Measurements from ENCODE around the gene C9orf50.
"Not testable (repeated sequence)": the region's sequence is repeated elsewhere in the genome, so short reads cannot be mapped to it uniquely, and the experiment has no call there.

C9orf50 gene, protein sequence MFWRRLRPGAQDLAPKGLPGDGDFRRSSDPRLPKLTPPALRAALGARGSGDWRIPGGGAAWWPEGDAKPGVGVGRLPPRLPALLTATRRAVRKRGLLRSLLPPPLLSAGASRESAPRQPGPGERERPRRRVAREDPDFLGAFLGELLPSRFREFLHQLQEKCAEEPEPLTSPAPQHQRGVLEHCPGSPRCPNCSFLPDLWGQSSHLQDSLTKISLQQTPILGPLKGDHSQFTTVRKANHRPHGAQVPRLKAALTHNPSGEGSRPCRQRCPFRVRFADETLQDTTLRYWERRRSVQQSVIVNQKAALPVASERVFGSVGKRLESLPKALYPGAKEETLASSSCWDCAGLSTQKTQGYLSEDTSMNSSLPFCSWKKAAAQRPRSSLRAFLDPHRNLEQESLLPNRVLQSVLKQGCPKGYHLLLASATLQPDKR

DNA sequence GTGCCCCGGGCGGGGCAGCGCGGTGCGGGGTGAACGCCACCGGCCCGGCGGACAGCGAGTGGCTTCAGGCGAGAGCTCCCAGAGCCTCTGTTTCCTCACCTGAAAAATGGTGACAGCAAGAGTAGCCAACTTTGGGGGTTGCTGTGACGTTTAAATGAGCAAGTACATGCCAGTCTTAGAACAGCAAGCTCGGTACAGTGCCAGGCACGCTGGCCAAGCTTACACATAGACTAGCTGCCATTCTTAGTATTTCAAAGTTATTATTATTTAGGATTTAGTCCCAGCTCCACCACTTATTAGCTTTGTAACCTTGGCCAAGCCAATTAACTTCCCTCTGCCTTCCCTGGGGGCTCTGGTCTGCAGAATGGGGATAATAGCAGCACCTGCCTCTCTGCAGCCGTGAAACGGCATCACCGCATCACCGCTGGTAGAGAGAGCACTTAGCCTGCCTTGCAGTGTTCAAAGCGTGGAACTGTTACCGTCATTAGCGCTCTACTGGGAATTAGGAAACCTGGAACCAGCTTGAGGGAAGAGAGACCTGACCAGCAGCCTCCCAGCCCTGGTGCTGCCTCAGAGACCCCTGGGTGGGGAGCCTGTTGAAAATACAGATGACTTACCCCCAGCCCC, at the start of gene C9orf50:
Gene C9orf50 (minus strand): TSS at position 433 of the 627 bp plus-strand sequence. CDS start 527 bp downstream, outside the sequence.
- no peak for DNase-seq (ENCODE audit: low spot score)

DNA sequence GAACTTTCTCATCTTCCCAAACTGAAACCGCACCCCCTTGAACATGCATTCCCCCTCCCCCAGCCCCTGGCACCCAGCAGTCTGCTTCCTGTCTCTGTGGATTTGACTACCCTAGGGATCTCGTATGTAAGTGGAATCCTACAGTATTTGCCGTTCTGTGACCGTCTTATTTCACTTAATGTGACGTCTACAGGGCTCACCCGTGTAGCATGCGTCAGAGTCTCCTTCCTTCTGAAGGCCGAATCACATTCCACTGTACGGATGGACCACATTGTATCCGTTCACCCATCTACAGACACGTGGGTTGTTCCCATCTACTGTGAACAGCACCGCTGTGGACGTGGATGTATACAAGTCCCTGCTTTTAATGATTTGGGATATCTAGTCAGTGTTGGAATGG, 49.0 kb upstream of the C9orf50 start:
- DNase-seq (ENCODE audit: low spot score), result no peak

DNA sequence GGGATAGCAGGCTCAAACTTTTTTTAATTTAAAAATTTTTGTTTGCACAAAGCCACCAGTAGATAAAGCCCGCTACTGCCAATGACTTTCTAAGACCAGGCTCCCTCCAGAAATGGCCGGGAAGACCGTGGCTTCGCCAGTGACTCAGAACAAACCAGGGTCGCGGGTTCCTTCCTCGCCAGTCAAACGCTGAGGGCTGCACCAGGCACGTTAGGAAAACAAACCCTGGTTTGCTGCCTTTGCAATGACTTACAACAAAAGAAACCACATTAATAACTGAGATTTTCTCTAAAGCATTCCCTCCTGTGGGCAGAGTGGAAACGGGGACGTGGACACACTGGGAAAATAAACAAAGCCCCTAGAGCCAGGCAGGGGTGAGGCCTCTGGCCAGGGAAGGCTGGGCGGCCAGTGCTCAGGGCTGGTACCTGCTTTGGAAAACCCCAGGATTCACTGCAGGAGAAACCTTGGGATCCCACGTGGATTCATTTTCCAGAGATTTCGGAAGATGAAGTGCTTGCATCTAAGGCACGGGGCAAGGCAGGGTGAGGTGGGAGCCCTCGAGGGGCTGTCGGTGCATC, 48.3 kb upstream of the C9orf50 start:
- no peak for DNase-seq (ENCODE audit: low spot score)

DNA sequence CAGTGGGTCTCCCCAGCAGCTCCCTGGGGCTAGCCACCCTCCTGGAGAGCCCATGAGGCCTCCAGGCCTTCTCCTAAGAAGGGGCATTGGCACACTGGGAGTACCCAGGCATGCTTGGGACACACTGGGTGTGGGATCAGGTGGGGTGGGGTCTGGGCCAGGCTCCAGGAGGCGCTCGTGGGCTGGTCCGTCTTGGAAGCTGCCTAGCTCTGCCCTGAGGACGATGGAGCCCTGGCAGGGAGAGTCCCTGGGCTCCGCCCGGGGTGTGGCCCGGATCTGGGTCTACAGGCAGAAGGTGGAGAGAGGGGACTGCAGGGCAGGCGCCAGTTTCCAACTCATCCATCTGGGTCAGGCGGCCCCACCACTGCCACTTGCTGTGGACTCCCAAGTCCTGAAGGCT, 46.9 kb upstream of the C9orf50 start:
- DNase-seq (ENCODE audit: low spot score), result no peak

DNA sequence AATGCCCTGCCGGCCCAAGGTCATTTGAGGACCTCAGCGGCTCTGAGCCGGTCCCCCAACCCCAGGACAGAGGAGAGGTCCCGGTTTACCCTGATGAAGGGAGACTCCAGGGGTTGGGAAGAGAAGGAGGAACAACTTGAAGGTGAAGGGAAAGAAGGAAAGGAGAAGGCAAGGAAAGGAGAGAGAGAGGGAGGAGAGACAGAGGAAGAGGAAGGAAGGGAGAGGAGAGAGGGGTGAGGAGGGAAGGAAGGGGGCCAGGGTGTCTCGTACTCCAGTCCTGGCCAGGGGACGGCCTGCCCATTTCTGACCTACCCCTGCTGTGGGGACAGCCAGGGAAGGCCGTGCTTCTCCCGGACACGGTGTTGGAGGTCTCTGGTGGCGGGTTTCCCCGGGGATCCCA, 46.5 kb upstream of the C9orf50 start:
- no peak for DNase-seq (ENCODE audit: low spot score)

DNA sequence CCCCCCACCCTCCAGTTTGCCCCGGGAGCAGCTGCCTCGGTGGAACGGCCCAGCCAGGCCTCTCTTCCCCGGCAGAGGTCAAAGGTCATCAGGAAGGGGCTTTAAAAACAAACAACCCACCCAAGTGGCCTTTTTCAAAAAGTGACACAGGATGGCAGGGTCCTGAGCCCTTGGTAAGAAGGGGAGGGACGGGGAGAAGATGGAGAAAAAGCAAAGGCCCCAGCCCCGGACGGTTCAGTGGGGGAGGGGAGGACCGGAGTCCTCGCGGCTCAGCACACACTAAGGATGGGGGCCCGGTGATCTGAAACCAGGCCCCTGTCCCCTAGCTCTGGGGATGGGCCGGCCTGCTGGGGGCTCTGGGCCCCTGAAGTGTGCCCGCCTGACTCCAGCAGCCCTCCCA, 45.7 kb upstream of the C9orf50 start:
- no peak for DNase-seq (ENCODE audit: low spot score)

DNA sequence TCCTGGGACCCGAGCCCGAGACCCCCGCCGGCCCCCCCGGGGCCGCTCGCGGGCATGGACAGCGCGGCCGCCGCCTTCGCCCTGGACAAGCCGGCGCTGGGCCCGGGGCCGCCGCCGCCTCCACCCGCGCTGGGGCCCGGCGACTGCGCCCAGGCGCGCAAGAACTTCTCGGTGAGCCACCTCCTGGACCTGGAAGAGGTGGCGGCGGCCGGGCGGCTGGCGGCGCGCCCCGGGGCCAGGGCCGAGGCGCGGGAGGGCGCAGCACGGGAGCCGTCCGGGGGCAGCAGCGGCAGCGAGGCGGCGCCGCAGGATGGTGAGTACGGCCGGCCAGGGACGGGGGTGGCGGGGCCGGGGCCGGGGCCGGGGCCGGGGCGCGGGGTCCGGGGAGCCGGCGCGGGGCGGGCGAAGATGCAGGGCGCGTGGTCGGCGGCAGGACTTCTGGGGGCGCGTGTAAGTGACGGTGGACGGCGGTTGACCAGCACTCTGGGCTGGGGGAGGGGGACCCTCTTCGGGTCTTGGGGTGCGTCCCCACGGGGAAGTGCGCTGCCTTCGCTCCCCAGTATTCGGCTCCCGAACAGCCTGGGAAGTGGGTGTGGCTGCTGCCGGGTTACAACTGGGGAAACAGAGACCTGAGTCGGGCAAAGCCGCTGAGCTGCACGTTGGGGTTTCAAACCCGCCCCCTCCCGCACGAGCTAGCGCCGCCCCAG, 45.1 kb upstream of the C9orf50 start:
- DNase-seq (ENCODE audit: low spot score), result no peak

DNA sequence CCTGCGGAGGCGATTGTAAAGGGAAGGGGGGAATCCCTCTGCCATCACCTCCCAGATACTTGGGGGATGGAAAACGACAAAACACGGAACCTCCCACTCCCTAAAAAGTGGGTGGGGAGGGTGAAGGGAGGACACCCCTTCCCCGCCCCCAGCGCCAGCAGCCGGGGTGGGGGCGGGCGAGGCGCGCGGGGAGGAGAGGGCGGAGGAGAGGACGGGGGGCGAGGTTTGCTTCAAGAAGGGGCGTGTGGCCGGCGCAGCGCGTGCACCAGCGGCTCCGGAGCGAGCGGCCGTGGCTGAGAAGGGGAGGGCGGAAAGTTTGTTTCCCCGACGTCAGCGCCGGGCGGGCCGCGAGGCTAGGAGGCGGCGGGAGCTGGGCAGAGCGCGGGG, 44.5 kb upstream of the C9orf50 start, which contains the start of gene PRRX2:
Gene PRRX2 (plus strand): TSS at position 259 of the 387 bp plus-strand sequence. CDS start 221 bp downstream, outside the sequence.
- no peak for DNase-seq (ENCODE audit: low spot score)

DNA sequence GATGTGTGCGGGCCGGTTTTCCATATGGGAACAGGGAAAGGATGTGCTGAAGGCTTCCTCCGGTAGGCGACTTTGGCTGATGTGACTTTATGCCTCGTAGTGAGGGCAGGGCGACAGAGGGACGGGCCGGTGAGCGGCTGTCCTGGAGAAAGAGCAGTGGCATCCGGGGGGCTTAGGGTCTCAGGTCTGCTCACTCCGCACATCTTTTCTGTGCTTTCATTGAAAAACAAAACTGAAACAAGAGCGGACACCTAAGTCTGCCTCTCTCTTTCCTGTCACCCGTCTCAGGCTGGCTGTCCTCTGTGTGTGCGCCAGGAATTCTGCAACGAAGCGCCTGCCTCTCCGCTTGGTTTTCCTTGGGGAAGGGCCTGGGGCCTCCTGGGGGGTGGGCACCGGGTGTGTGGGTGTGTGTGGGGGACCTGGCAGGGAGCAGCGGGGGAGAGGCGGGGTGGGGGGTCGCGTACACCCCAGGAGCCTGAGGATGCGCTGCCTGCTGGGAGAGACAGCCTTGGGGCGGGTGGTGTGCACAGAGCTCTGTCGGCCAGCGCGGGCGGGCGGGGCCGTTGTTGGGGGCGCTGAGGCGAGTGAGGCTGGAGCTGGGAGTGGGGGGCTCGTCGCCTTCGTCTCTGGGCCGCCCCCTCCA, 44.0 kb upstream of the C9orf50 start:
- DNase-seq (ENCODE audit: low spot score), result no peak

DNA sequence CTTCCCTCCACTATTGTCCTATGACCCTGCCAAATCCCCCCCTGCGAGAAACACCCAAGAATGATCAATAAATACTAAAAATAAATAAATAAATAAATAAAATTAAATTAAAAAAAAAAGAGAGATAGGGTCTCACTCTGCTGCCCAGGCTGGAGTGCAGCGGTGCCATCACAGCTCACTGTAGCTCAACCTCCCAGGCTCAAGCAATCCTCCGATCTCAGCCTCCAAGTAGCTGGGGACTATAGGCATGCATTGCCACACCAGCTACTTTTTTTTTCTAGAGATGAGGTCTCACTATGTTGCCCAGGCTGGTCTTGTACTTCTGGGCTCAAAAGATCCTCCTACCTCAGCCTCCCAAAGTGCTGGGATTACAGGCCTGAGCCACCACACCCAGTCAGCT, 41.3 kb upstream of the C9orf50 start:
- not testable (repeated sequence) for DNase-seq (ENCODE audit: low spot score)

DNA sequence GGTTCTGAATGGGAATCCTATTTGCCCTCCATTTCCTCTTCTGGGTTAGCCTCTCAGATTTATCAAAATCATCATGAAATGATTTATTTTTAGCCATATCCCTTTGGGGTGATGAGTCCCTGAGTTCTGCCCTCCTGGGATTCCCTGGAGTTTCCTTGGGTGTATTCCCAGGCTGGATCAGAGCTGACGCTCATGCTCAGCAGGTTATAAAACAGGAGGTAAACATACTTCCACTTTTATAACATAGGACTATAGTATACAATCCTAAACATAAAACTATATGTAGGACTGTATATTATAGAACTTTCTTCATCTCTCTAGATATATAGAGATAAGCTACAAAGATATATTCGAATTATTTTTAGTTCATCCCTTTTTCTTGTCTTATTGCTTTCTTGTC, 40.1 kb upstream of the C9orf50 start:
- no peak for DNase-seq (ENCODE audit: low spot score)

DNA sequence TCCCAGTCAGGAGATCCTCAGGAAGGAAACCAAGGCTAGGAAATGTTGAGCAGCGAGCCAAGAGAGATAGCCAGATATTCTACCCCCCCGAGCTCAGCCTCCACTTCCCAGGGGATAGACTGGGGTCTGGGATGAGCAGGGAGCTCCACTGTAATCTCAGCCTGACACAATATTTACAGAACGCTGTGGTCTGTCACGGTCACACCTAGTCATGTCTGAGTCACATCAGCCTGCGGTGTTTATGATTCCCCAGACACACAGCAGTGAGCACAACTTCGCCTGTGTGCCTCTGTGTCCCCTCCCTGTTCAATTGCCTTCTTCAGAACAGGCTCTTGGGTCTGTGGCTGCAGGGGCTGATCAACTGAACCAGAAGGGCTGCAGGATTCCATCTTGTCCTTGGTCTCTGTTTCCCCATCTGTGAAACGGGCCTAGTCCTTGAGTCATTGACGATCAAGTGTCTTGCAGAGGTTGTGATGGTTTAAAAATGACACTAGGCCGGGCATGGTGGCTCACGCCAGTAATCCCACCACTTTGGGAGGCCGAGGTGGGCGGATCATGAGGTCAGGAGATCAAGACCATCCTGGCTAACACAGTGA, 36.0 kb upstream of the C9orf50 start:
- no peak for DNase-seq (ENCODE audit: low spot score)

DNA sequence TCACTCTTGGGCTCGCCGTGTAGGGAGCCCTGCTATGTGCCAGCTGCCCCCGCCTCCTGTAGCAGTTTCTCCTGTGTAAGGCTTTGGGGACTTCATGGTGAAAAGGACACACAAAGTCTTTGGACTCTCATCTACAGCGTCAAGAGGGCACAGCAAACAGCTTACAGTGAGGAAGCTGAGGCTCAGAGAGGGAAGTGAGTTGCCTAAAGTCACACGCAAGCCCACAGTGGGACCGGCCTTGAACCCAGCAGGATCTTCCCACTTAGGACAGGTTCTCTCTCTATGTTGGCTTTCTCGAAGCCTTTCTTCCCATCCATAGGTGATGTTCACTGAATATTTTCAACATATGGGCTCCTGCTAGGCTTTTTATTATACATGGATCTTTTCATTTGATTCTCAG, 34.8 kb upstream of the C9orf50 start:
- DNase-seq (ENCODE audit: low spot score), result no peak

DNA sequence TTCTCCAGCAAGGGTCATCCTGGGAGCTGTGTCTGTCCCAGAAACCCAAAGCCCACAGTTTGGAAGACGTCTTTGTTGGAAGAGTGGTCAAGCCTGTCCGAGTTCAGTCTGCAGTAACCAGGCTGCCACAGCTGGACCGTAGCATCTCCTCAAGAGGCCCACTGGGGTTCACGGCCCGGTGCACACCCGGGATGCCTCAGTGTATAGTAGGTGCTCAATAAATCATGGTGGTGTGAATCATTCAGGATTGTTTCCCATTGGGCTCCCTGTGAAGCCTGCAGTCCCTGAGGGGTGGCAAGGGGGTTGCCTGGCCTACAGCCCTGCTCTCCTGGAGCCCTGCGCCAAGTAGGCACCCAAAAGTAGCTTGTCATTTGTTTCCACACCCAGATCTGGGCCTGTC, 34.3 kb upstream of the C9orf50 start:
- no peak for DNase-seq (ENCODE audit: low spot score)

DNA sequence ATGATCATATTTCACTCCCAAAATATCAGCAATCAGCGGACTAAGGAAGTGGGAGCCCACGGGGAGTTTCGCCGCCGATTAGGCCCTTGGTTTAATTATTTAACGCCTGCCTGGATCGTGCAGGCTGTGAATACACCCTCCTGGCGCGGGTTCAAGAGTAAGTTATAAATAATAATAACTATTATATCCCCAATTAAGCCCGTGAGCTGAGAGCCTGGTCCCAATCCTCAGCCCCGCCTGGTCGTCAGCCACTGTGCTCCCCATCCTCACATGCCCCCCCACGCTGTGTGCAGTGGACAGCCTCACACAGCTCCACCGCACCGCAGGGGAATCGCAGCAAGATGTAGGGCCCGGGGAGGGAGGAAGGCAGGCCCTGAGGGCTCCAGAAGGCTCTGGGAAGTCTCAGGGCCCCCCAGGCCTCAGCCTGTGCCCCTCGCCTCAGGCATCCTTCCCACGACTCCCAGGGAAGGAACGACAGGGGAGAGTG, 33.7 kb upstream of the C9orf50 start:
- DNase-seq (ENCODE audit: low spot score), result no peak

DNA sequence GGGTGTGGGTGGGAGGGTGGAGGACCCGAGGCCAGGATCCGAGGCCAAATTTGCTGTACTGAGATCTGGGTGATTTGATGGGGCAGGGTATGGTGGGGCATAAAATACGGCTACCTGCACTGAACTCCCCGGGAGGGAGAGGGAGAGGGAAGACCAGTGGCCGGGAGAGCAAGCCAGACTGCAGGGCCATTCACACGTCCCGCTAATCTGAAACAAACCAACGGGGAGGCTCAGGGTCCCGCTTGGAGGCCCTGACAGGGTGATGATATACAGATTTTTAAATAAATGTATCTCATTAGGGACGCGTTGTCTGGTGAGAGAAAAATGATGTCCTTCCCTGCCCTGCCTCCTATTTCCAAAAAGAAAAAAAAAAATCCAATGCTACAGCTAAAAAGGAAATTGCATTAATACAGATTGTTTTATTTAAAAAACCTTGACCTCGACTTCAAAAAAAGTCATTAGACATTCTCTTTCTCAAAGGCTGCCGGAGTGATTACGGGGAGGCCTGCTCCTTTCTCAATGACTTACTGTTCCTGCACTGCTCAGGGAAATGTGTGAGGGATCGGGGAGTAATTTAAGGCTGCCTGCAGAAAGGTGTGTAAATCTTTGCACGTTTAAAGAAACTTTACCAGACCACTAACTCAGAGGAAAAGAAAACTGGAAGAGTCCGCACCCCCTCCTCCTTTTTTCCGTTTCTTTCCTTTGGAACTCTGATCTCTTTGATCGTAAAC, 33.1 kb upstream of the C9orf50 start:
- DNase-seq (ENCODE audit: low spot score), result no peak

DNA sequence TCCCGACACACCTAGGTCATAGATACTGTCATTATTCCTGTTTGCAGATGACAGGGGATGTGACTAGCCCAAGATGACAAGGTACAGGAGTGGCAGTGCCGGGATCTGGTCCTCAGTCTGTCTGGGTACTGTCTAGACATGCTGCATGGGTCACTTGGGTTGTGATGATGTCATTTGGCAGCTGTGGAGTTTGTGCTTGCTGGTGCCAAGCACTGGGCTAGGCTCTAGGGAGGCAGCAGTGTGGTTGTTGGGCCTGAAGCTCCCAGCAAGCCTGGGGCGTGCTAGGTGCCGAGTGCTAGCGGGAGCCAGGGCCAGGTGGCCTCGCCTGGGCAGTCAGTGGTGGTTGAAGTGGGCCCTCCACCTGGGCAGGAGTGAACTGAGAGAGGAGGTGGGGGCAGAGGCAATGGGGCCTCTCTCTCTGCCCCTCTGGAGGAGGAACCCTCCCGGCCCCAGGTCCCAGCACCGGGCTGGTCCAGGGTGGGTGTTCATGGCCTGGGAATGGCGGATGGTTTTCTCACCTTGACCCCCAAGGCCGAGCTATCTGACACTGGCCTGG, 29.9 kb upstream of the C9orf50 start:
- DNase-seq (ENCODE audit: low spot score), result no peak

DNA sequence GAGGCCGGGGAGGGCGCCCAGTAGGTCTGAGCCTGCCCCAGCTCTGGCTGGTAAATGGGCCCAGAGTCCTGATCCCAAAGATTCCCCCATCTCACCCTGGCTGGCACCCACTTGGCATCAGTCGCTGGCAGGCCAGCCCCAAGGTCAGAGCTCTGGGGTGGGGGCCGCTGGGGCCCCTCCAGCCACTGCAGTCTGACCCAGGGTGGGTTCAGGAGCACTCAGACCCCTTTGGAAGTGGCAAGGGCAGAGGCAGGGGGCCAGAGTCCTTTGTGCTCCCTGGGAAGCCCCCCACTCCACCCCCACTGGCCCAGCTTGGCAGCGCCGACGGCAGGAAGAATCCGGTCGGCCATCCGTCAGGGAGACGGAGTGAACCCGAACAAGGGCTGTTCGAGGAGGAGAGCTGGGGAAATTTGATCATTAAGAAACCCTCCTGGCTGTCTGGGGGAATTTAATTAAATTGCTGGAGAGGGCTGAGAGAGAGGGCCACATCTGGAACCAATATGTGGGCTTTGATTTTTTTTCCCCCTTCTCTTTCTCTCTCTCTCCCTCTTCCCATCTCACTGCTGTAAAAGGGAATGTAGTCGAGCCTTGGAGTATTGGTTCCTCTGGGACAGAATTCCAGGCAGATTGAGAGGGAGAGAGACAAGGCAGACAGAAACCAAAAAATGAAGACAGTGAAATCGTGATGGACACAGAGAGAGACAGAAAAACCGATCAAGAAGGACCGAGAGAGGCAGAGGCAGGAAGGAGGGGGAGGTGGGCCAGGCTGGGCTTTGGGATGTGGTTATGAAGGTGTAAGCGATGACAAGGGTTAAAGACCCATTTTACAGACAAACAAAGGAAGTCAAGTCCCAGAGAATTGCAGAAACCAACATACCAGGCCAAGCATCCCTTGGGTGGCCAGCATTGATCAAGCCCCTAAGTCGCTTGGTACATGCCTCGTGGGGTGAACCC, 29.1 kb upstream of the C9orf50 start:
- no peak for DNase-seq (ENCODE audit: low spot score)

DNA sequence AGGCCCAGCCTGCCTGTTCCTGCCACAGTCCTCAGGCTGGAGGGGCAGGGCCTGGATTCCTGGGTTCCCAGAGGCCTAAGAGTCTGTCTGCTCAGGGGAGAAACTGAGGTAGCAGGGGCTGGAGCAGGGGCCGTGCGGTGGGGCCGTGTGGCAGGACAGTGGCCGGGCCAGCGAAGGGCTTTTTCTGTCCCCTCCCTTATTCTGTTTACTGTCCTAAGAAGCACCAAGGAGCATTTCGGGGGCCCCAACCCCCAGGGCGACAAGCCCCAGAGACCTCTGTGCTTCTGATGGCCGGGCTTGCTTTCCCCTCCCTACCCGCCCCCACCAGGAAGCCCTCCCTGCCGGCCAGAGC, 27.8 kb upstream of the C9orf50 start:
- no peak for DNase-seq (ENCODE audit: low spot score)
